Calu3 (cell line): Measurements from ENCODE around the gene ELFN1. TPM values are rescaled to one million over a fixed set of nuclear protein-coding genes. Genes with fewer than 3 reads are reported as not detected.

Source experiments
- BruUV-seq: library from RNA; stranded (reverse); fragments of 400-500 nt; replicated peaks from 2 replicates; lab custom pipeline; 2021; lab: Mats Ljungman, UMichigan
- CTCF ChIA-PET: fragments of 300-600 bp; sonication (Branson Sonifier 250); formaldehyde crosslinking; loops from one replicate; lab custom pipeline; 2022; ENCODE audit warnings: antibody characterized with exemption; lab: Charles Lee
- DNase-seq: peaks from one replicate; pipeline ENCODE4 v3.0.0; 2022
- H3K27ac Mint-ChIP-seq: one replicate; pipeline ENCODE4 v1.8.0; 2022; ENCODE audit warnings: mixed read lengths; ENCODE audit not compliant: unreplicated experiment
- H3K27me3 Mint-ChIP-seq: one replicate; pipeline ENCODE4 v1.8.0; 2022; ENCODE audit warnings: mixed read lengths; ENCODE audit not compliant: unreplicated experiment
- H3K36me3 Mint-ChIP-seq: one replicate; pipeline ENCODE4 v1.8.0; 2022; ENCODE audit warnings: mild to moderate bottlenecking, moderate library complexity, mixed read lengths; ENCODE audit not compliant: insufficient read depth, unreplicated experiment
- H3K4me1 Mint-ChIP-seq: one replicate; pipeline ENCODE4 v1.8.0; 2022; ENCODE audit warnings: mild to moderate bottlenecking, low read depth, mixed read lengths; ENCODE audit not compliant: unreplicated experiment
- H3K4me3 Mint-ChIP-seq: one replicate; pipeline ENCODE4 v1.8.0; 2022; ENCODE audit warnings: mild to moderate bottlenecking, low read depth, moderate library complexity, mixed read lengths; ENCODE audit not compliant: unreplicated experiment
- H3K9me3 Mint-ChIP-seq: one replicate; pipeline ENCODE4 v1.8.0; 2022; ENCODE audit warnings: low read depth, mixed read lengths; ENCODE audit not compliant: unreplicated experiment
- CTCF ChIP-seq: fragments of 200-600 bp; IDR thresholded peaks from one replicate; pipeline ENCODE4 v1.8.0; 2022; ENCODE audit warnings: antibody characterized with exemption; ENCODE audit not compliant: unreplicated experiment
- intact Hi-C: fragments of 100-400 bp; cut with micrococcal nuclease; formaldehyde crosslinking; loops from one replicate; pipeline ENCODE4 v1.10.0; 2022; ENCODE audit not compliant: unreplicated experiment
- total RNA-seq: library from RNA; stranded (reverse); gene quantifications from 2 replicates; pipeline ENCODE4 v1.2.3, GENCODE V29; 2022

Gene ELFN1
- total RNA-seq, 1 experiment from 2014 or later: not detected

GRCh38 chr7:1752111-1752510, 82.0 kb downstream of the ELFN1 start:
- CTCF ChIA-PET: no interaction called here
- intact Hi-C loops: loop anchor here (5.0 kb wide), 1 partner anchor 175 kb away; no protein-coding TSS in a partner anchor
- BruUV-seq: no TSS peak
- Mint-ChIP-seq H3K27ac (no peak overlapping the region), H3K9me3 (no peaks in the 10 kb centered on the region), H3K36me3 (peaks cover 7% of the 10 kb centered on the region), H3K27me3 (peaks cover 100% of the 10 kb centered on the region), H3K4me3 (no peak overlapping the region), H3K4me1 (peaks cover 43% of the 10 kb centered on the region)
- TF ChIP-seq CTCF: no peak
- DNase-seq: no peak

- H3K4me1 Mint-ChIP-seq: peaks cover 39% of the 10 kb centered on the region
- H3K36me3 Mint-ChIP-seq: peaks cover 4% of the 10 kb centered on the region
- peaks cover 100% of the 10 kb centered on the region for H3K27me3 Mint-ChIP-seq
- H3K9me3 Mint-ChIP-seq: no peaks in the 10 kb centered on the region
- TF ChIP-seq CTCF: no peak
- no TSS peak for BruUV-seq
- H3K4me3 Mint-ChIP-seq: peak overlapping the region; percentile 33
- intact Hi-C loops: loop anchor here (5.0 kb wide), 1 partner anchor 176 kb away; no protein-coding TSS in a partner anchor
- no peak for DNase-seq
- CTCF ChIA-PET: no interaction called here
- no peak overlapping the region for H3K27ac Mint-ChIP-seq
Measured at GRCh38 chr7:1752771-1753563, 82.9 kb downstream of the ELFN1 start.

GRCh38 chr7:1753564-1753867, 83.4 kb downstream of the ELFN1 start:
- Mint-ChIP-seq H3K27ac (no peak overlapping the region), H3K4me3 (no peak overlapping the region), H3K9me3 (no peaks in the 10 kb centered on the region), H3K36me3 (peaks cover 3% of the 10 kb centered on the region), H3K27me3 (peaks cover 100% of the 10 kb centered on the region), H3K4me1 (peaks cover 34% of the 10 kb centered on the region)
- no peak for TF ChIP-seq CTCF
- intact Hi-C loops: loop anchor here (5.0 kb wide), 1 partner anchor 176 kb away; no protein-coding TSS in a partner anchor
- DNase-seq: no peak
- no TSS peak for BruUV-seq
- CTCF ChIA-PET: no interaction called here

GRCh38 chr7:1754345-1754908, 84.3 kb downstream of the ELFN1 start:
- intact Hi-C loops: loop anchor here (5.0 kb wide), 1 partner anchor 177 kb away; no protein-coding TSS in a partner anchor

More at GRCh38 chr7:1754345-1754908, 84.3 kb downstream of the ELFN1 start:
- Mint-ChIP-seq H3K27ac (no peak overlapping the region), H3K27me3 (peaks cover 100% of the 10 kb centered on the region), H3K4me3 (no peak overlapping the region), H3K36me3 (peaks cover 4% of the 10 kb centered on the region), H3K9me3 (no peaks in the 10 kb centered on the region), H3K4me1 (peaks cover 30% of the 10 kb centered on the region)
- DNase-seq: no peak
- CTCF ChIA-PET: interaction anchor here (0.7 kb wide), 1 partner anchor 109 kb away, joined by 7 read pairs; no protein-coding TSS in a partner anchor
- TF ChIP-seq CTCF: no peak
- no TSS peak for BruUV-seq
